AG09309 (cell line): ENCODE data around the gene NUBP1.

Experiments used
- DNase-seq: peaks from one replicate; pipeline ENCODE4 v3.0.0-alpha.2; 2010; ENCODE audit warnings: low read depth
- H3K4me3 ChIP-seq: 2 replicates; pipeline ENCODE4 v1.5.1; 2011; ENCODE audit warnings: mild to moderate bottlenecking, low read depth, low read length, moderate library complexity; ENCODE audit not compliant: control insufficient read depth
- CTCF ChIP-seq: IDR thresholded peaks from 2 replicates; pipeline ENCODE4 v1.5.1; 2011; ENCODE audit warnings: mild to moderate bottlenecking, low read depth, low read length, inconsistent platforms; ENCODE audit not compliant: insufficient read depth, control insufficient read depth; ENCODE audit errors: missing control alignments

The NUBP1 gene

GRCh38 chr16:10743610-10744369, at the start of gene NUBP1:
Gene NUBP1 (plus strand): TSS chr16:10743842. CDS start chr16:10743864, 22 bp downstream.
- DNase-seq = peak; percentile 93
- peak within 1 kb of the TSS; percentile 68 for H3K4me3 ChIP-seq
- TF ChIP-seq CTCF = no peak

- no peak for DNase-seq
- no peak overlapping the region for H3K4me3 ChIP-seq
- TF ChIP-seq CTCF = no peak
Observed at GRCh38 chr16:10693889-10694288, 49.8 kb upstream of the NUBP1 start.

- DNase-seq = no peak
- TF ChIP-seq CTCF = no peak
- no peak overlapping the region for H3K4me3 ChIP-seq
Observed at GRCh38 chr16:10694306-10694705, 49.3 kb upstream of the NUBP1 start.

GRCh38 chr16:10694830-10695229, 48.8 kb upstream of the NUBP1 start, which contains the start of gene TEKT5:
Gene TEKT5 (minus strand): TSS chr16:10694930. CDS start chr16:10694873, 57 bp downstream.
- no peak for TF ChIP-seq CTCF
- no peak for DNase-seq
- no peak within 1 kb of the TSS for H3K4me3 ChIP-seq

GRCh38 chr16:10699756-10700155, 43.9 kb upstream of the NUBP1 start:
- no peak for DNase-seq
- H3K4me3 ChIP-seq = no peak overlapping the region
- TF ChIP-seq CTCF = no peak

GRCh38 chr16:10708969-10709368, 34.7 kb upstream of the NUBP1 start:
- no peak for DNase-seq
- no peak overlapping the region for H3K4me3 ChIP-seq
- TF ChIP-seq CTCF = no peak
